ENCODE measurements around the gene CHRND. TPM values are rescaled to one million over a fixed set of nuclear protein-coding genes. Genes with fewer than 3 reads are reported as not detected.

Gene CHRND
- total and polyA plus RNA-seq, 2 of the 13 experiments (the other 11 are each of a cell fraction or from before 2014, with no cell fraction given), result 0.18 TPM; not detected in 1

- ChIA-PET POLR2A (no interaction called here), CTCF (ENCODE audit: low intra/inter-chr PET ratio, low total read pairs) (no interaction called here)
- intact Hi-C loops (cut with micrococcal nuclease; ENCODE audit: unreplicated experiment), result no loop called here
- in situ Hi-C loops (cut with HindIII; ENCODE audit: extremely low pct_ligation_motif_present, low pct_unique_long_range_greater_than_20kb), result no loop called here
- DNase-seq (ENCODE audit: low spot score), result no peak
- Histone ChIP-seq H3K4me1 (ENCODE audit: insufficient read depth, low read length) (peaks cover 11% of the 10 kb centered on the region; the same call in 1 of the 2 replicates), H3K36me3 (replicated peaks in 1 of 2; ENCODE audit: control insufficient read depth in 1 of 2, insufficient read depth in 2 of 2, low read length in 2 of 2) (peaks cover 4 to 8% of the 10 kb centered on the region in 2 experiments; a peak in 4 of 5 replicates), H4K20me1 (ENCODE audit: insufficient read depth, low read length) (no peaks in the 10 kb centered on the region; the same call in 1 of the 2 replicates), H3K4me3 (replicated peaks in 1 of 3; ENCODE audit: insufficient read depth in 1 of 3, low read depth in 2 of 3, low read length in 3 of 3) (no peak overlapping the region), H3K27me3 (ENCODE audit: control insufficient read depth in 1 of 2, insufficient read depth in 2 of 2, low read length in 2 of 2) (no peaks in the 10 kb centered on the region; a peak in 1 of 5 replicates), H3K9ac (ENCODE audit: insufficient read depth, low read depth, low read length) (no peak overlapping the region), H2AFZ (ENCODE audit: low read length) (no peak overlapping the region), H3K9me3 (ENCODE audit: low read length) (peaks cover 2% of the 10 kb centered on the region; the same call in 1 of the 2 replicates), H3K27ac (ENCODE audit: extremely low read length, insufficient read depth, low read length) (no peak overlapping the region), H3K4me2 (ENCODE audit: low read depth, low read length) (no peak overlapping the region), H3K79me2 (ENCODE audit: insufficient read depth, low read length) (peaks cover 7% of the 10 kb centered on the region)
- FAIRE-seq, result no peak
- peak in 1 of 2 experiments; percentile 16; a peak in 1 of 4 replicates for TF ChIP-seq POLR2A (IDR thresholded peaks at IDR 0.05; ENCODE audit: insufficient read depth in 1 of 2, low read depth in 2 of 2, low read length in 2 of 2)
- TF ChIP-seq SRSF4 (IDR thresholded peaks at IDR 0.05; ENCODE audit: low read depth, low read length, poor library complexity, severe bottlenecking), result no peak
- no peak for TF ChIP-seq ZNF101 (CRISPR knock-in tag; IDR thresholded peaks at IDR 0.05; ENCODE audit: borderline replicate concordance, low read depth)
- 85% methylated on average over 14 of the region's 14 CpGs for WGBS (ENCODE audit: low lambda C conversion rate)
- no TSS peak for BruUV-seq (replicated peaks)
- no peak for ATAC-seq
Measured at GRCh38 chr2:232543491-232543890, 17.5 kb downstream of the CHRND start.

DNA sequence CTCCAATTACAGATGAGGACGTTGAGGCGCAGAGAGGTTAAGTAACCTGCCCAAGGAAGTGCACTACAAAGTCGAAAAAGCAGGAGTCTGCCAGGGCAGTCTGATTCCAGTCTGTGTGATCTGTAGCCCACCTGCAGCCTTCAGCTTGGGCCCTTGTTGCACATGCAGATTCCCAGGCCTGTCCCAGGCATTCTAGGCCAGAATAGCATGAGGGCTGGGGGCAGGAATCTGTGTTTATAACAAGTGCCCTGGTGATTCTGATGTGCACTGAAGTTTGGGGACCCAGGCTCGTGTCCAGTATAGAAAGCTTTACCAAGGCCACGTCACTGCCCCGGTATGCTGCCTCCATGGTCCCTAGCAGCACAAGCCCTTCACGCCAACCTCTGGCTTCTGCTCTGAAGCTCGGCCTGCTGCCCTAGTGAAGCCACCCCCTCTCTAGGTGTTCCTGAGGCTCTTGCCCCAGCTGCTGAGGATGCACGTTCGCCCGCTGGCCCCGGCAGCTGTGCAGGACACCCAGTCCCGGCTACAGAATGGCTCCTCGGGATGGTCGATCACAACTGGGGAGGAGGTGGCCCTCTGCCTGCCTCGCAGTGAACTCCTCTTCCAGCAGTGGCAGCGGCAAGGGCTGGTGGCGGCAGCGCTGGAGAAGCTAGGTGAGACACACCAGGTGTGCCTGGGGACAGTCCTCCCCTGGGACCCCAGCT is 18.1 kb downstream of the CHRND start:
- Histone ChIP-seq H3K79me2 (ENCODE audit: insufficient read depth, low read length) (peaks cover 10% of the 10 kb centered on the region), H3K27me3 (ENCODE audit: control insufficient read depth in 1 of 2, insufficient read depth in 2 of 2, low read length in 2 of 2) (no peaks in the 10 kb centered on the region; a peak in 1 of 5 replicates), H3K9me3 (ENCODE audit: low read length) (peaks cover 8% of the 10 kb centered on the region; the same call in 1 of the 2 replicates), H3K9ac (ENCODE audit: insufficient read depth, low read depth, low read length) (no peak overlapping the region), H3K27ac (ENCODE audit: extremely low read length, insufficient read depth, low read length) (no peak overlapping the region), H3K4me2 (ENCODE audit: low read depth, low read length) (no peak overlapping the region), H3K4me1 (ENCODE audit: insufficient read depth, low read length) (peaks cover 11% of the 10 kb centered on the region), H3K4me3 (replicated peaks in 1 of 3; ENCODE audit: insufficient read depth in 1 of 3, low read depth in 2 of 3, low read length in 3 of 3) (no peak overlapping the region), H2AFZ (ENCODE audit: low read length) (no peak overlapping the region), H4K20me1 (ENCODE audit: insufficient read depth, low read length) (no peaks in the 10 kb centered on the region; the same call in 1 of the 2 replicates), H3K36me3 (replicated peaks in 1 of 2; ENCODE audit: control insufficient read depth in 1 of 2, insufficient read depth in 2 of 2, low read length in 2 of 2) (peaks cover 4 to 8% of the 10 kb centered on the region in 2 experiments; a peak in 4 of 5 replicates)
- no peak for FAIRE-seq
- ChIA-PET CTCF (ENCODE audit: low intra/inter-chr PET ratio, low total read pairs) (no interaction called here), POLR2A (no interaction called here)
- no TSS peak for BruUV-seq (replicated peaks)
- ATAC-seq, result no peak
- DNase-seq (ENCODE audit: low spot score), result no peak
- in situ Hi-C loops (cut with HindIII; ENCODE audit: extremely low pct_ligation_motif_present, low pct_unique_long_range_greater_than_20kb) (no loop called here), intact Hi-C loops (cut with micrococcal nuclease; ENCODE audit: unreplicated experiment) (no loop called here)
- WGBS (ENCODE audit: low lambda C conversion rate), result 93% methylated on average over 17 of the region's 19 CpGs
- TF ChIP-seq SAFB2 (CRISPR knock-in tag; IDR thresholded peaks at IDR 0.05; ENCODE audit: borderline replicate concordance, low read depth), result 0 out of 2 replicates have a peak, but pooled peaks have one; percentile 43
- peak; percentile 25; the same call in 1 of the 2 replicates for TF ChIP-seq RBFOX2 (IDR thresholded peaks at IDR 0.05; ENCODE audit: low read depth, low read length)
- no peak for TF ChIP-seq SP1 (IDR thresholded peaks at IDR 0.05)
- no peak for TF ChIP-seq SP1 (CRISPR knock-in tag; IDR thresholded peaks at IDR 0.05)
- TF ChIP-seq CHCHD3 (CRISPR knock-in tag; IDR thresholded peaks at IDR 0.05), result 0 out of 2 replicates have a peak, but pooled peaks have one; percentile 34
- no peak for TF ChIP-seq FOXM1 (CRISPR knock-in tag; IDR thresholded peaks at IDR 0.05)
- TF ChIP-seq SOX6 (IDR thresholded peaks at IDR 0.05), result no peak
- TF ChIP-seq SOX6 (CRISPR knock-in tag; IDR thresholded peaks at IDR 0.05), result no peak
- TF ChIP-seq ZNF703 (CRISPR knock-in tag; IDR thresholded peaks at IDR 0.05; ENCODE audit: borderline replicate concordance), result no peak
- no peak for TF ChIP-seq NCOA2 (CRISPR knock-in tag; IDR thresholded peaks at IDR 0.05)
- TF ChIP-seq YEATS2 (CRISPR knock-in tag; IDR thresholded peaks at IDR 0.05; ENCODE audit: borderline replicate concordance), result no peak
- TF ChIP-seq, protein P1, sequence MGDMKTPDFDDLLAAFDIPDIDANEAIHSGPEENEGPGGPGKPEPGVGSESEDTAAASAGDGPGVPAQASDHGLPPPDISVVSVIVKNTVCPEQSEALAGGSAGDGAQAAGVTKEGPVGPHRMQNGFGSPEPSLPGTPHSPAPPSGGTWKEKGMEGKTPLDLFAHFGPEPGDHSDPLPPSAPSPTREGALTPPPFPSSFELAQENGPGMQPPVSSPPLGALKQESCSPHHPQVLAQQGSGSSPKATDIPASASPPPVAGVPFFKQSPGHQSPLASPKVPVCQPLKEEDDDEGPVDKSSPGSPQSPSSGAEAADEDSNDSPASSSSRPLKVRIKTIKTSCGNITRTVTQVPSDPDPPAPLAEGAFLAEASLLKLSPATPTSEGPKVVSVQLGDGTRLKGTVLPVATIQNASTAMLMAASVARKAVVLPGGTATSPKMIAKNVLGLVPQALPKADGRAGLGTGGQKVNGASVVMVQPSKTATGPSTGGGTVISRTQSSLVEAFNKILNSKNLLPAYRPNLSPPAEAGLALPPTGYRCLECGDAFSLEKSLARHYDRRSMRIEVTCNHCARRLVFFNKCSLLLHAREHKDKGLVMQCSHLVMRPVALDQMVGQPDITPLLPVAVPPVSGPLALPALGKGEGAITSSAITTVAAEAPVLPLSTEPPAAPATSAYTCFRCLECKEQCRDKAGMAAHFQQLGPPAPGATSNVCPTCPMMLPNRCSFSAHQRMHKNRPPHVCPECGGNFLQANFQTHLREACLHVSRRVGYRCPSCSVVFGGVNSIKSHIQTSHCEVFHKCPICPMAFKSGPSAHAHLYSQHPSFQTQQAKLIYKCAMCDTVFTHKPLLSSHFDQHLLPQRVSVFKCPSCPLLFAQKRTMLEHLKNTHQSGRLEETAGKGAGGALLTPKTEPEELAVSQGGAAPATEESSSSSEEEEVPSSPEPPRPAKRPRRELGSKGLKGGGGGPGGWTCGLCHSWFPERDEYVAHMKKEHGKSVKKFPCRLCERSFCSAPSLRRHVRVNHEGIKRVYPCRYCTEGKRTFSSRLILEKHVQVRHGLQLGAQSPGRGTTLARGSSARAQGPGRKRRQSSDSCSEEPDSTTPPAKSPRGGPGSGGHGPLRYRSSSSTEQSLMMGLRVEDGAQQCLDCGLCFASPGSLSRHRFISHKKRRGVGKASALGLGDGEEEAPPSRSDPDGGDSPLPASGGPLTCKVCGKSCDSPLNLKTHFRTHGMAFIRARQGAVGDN (CRISPR knock-in tag; IDR thresholded peaks at IDR 0.05), result peak; percentile 37
